Ovary (tissue), 9 donors: ENCODE measurements around the gene CCDC3. TPM values are rescaled to one million over a fixed set of nuclear protein-coding genes. Genes with fewer than 3 reads are reported as not detected.

Experiments used
- DNase-seq, 5 donors: peaks; one replicate each; pipeline ENCODE4 v3.0.0-alpha.2; 2019 to 2020
- H3K27ac ChIP-seq, 2 donors: fragments of 200-600 bp; one replicate each; pipeline versions ENCODE4 v1.5.1 to v1.8.0; 2019 to 2022
- H3K27me3 ChIP-seq: fragments of 200-600 bp; one replicate; pipeline ENCODE4 v1.8.0; 2022
- H3K36me3 ChIP-seq: fragments of 200-600 bp; sonication (generic); one replicate; pipeline ENCODE4 v1.5.1; 2019
- H3K4me1 ChIP-seq: one replicate; pipeline ENCODE4 v1.8.1; 2013; ENCODE audit warnings: mild to moderate bottlenecking, moderate library complexity; ENCODE audit not compliant: insufficient read depth
- H3K4me3 ChIP-seq: fragments of 200-600 bp; sonication (generic); one replicate; pipeline ENCODE4 v1.5.1; 2017
- H3K9me3 ChIP-seq, 2 donors: fragments of 200-600 bp in 1 of 2; sonication (generic) in 1 of 2; one replicate each; pipeline versions ENCODE4 v1.5.1 to v1.8.1; 2013 to 2019; ENCODE audit warnings: mild to moderate bottlenecking in 1 of 2, moderate library complexity in 1 of 2
- EP300 ChIP-seq: sonication (generic); formaldehyde crosslinking; IDR thresholded peaks from one replicate; pipeline ENCODE4 v1.6.1; 2017; ENCODE audit warnings: antibody characterized with exemption
- POLR2A ChIP-seq: fragments of 450-650 bp; IDR thresholded peaks from one replicate; pipeline ENCODE4 v1.6.1; 2017; ENCODE audit warnings: antibody characterized with exemption, mild to moderate bottlenecking, moderate library complexity
- WGBS, 3 donors: extraction: QIAGEN DNeasy Blood & Tissue Kit in 1 of 3; methylation state at CpG; one replicate each; pipeline versions ENCODE4 v1.1.5 to v1.1.7; 2013 to 2017; 5-methylcytosine and 5-hydroxymethylcytosine counted together
- intact Hi-C, 4 donors: fragments of 100-400 bp; cut with DNase I; formaldehyde crosslinking; loops; one replicate each; pipeline versions ENCODE4 v1.11.0 to v1.15.1; 2022 to 2023
- polyA plus RNA-seq, 2 donors: library from polyadenylated mRNA; stranded (reverse); fragments of 200-250 nt in 1 of 2; fragments of 350-450 nt in 1 of 2; fragmentation: Illumina TruSeq in 1 of 2; extraction: RNeasy Lipid Tissue Mini Kit (QIAGEN cat#74804) in 1 of 2; gene quantifications; one replicate each; pipeline ENCODE4 v1.2.3, GENCODE V29; 2013 to 2014
- total RNA-seq, 7 donors: library from RNA; depleted of rRNA in 2 of 7; stranded (reverse); fragments of >200 nt in 2 of 7; fragmentation: NEBNext Ultra II Directional in 3 of 7; extraction: Animal tissue kit (Norgen Biotek cat#: 25700) in 3 of 7; gene quantifications; one replicate each; pipeline versions ENCODE4 v1.1.0 to v1.2.4, GENCODE V29; 2016 to 2023
- TF ChIP-seq, protein P1 (sequence below), 3 donors: fragments of 450-650 bp in 2 of 3; fragments of 200-600 bp in 1 of 3; IDR thresholded peaks; one replicate each; pipeline versions ENCODE4 v1.5.1 to v1.8.0; 2016 to 2022; ENCODE audit warnings: antibody characterized with exemption in 3 of 3, mild to moderate bottlenecking in 1 of 3
- donor health status: DM: no; HTN: no; CAD: no; lungs with moderate emphysema.
- donor health status: DM: no; HTN: no; CAD: no.
- donor health status: Bipolar disorder and iron deficiency.
- donor health status: DM: yes; HTN: yes; CAD: no.
- donor health status: DM: no; HTN: no; CAD: no.
- donor health status: DM: yes; HTN: yes; CAD: no.

The CCDC3 gene
- total and polyA plus RNA-seq, 9 donors: 14.3 to 190 (median 53.7) TPM

DNA sequence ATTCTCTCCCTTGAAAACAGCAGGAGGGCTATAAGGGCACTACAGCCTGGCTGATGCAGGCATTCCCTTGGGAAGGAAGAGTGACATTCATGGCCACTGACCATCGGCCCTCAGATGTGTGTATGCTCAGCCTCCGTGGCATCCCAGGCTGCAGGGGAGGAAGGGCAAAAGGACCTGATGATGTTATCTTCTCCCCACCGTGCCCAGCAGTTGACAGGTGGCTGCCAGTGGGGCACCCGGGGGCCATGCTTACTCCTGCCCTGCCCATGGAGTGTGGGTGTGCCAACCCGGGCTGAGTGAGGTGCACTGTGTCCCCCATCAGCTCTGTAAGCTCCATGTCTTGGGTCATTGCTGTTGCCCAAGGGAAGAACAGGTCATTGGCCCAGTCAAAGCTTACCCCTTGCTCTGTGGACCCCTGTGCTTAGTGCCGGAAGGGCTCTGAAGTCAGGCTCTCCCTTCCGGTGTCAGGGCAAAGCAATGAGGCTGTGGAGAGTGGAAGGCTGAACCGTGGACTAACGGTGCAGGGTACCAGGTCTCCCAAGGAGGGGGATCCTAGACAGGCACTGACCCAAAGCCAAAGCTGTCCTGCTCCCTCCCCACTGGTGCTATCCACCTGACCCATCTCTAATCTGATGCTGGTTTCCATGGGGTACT is 92.2 kb downstream of the CCDC3 start:
- TF ChIP-seq EP300 (no peak), POLR2A (no peak)
- TF ChIP-seq, protein P1, sequence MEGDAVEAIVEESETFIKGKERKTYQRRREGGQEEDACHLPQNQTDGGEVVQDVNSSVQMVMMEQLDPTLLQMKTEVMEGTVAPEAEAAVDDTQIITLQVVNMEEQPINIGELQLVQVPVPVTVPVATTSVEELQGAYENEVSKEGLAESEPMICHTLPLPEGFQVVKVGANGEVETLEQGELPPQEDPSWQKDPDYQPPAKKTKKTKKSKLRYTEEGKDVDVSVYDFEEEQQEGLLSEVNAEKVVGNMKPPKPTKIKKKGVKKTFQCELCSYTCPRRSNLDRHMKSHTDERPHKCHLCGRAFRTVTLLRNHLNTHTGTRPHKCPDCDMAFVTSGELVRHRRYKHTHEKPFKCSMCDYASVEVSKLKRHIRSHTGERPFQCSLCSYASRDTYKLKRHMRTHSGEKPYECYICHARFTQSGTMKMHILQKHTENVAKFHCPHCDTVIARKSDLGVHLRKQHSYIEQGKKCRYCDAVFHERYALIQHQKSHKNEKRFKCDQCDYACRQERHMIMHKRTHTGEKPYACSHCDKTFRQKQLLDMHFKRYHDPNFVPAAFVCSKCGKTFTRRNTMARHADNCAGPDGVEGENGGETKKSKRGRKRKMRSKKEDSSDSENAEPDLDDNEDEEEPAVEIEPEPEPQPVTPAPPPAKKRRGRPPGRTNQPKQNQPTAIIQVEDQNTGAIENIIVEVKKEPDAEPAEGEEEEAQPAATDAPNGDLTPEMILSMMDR (IDR thresholded peaks at IDR 0.05): no peak
- no peak for DNase-seq
- intact Hi-C loops: loop anchor here in 3 of 4 donors (10.0 kb wide), 4 partner anchors 125 to 645 kb away; no protein-coding TSS in a partner anchor
- Histone ChIP-seq H3K4me3 (no peak overlapping the region), H3K4me1 (peaks cover 2% of the 10 kb centered on the region), H3K27ac (no peak overlapping the region), H3K36me3 (no peaks in the 10 kb centered on the region), H3K27me3 (no peaks in the 10 kb centered on the region), H3K9me3 (no peaks in the 10 kb centered on the region)
- 75 to 87% (median 86%) methylated on average over 9 of the region's 9 CpGs for WGBS, 3 donors

DNA sequence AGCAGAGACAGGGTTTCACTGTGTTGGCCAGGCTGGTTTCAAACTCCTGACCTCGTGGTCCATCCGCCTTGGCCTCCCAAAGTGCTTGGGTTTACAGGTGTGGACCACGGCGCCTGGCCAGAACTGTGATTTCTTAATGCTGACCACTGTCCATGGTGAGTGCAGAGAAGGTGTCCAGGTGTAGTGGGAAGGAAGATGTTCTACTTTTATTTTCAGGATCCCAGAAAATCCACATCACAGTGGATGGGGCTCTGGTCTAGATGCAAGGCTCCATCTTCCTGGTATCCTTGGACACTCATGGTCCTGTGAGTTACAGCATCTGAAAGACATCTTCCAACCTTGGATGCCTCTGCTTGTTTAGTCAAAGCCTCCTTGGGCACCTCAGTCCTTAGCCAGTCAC is 92.7 kb downstream of the CCDC3 start:
- Histone ChIP-seq H3K9me3 (no peaks in the 10 kb centered on the region), H3K27me3 (no peaks in the 10 kb centered on the region), H3K27ac (no peak overlapping the region), H3K36me3 (no peaks in the 10 kb centered on the region), H3K4me3 (no peak overlapping the region), H3K4me1 (peaks cover 2% of the 10 kb centered on the region)
- intact Hi-C loops: loop anchor here in 3 of 4 donors (10.0 kb wide), 4 partner anchors 124 to 644 kb away; no protein-coding TSS in a partner anchor
- WGBS, 3 donors: 97 to 98% (median 97%) methylated on average over 4 of the region's 4 CpGs
- DNase-seq: no peak
- TF ChIP-seq EP300: no peak
- TF ChIP-seq, protein P1 (IDR thresholded peaks at IDR 0.05): no peak
- no peak for TF ChIP-seq POLR2A

DNA sequence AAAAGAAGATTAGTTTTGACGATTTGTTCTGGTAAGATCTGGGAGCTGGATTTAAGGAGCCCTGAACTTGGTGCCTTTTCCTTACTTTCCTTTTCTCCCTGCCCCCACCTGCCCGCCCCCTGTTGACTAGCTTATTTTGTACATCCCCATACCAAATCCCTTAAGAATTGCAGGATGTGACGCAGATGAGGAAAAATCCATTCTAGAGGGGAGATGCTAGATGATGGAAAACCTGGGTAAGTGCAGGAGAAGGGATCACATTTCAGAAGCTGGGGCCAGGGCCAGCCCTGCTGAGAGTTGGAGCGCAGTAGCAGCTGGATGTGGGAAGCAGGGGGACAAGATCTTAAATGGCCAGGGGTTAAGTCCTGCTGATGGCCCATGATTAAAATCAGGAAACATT is 93.9 kb downstream of the CCDC3 start:
- Histone ChIP-seq H3K27ac (no peak overlapping the region), H3K4me1 (peaks cover 4% of the 10 kb centered on the region), H3K27me3 (no peaks in the 10 kb centered on the region), H3K4me3 (no peak overlapping the region), H3K36me3 (no peaks in the 10 kb centered on the region), H3K9me3 (no peaks in the 10 kb centered on the region)
- intact Hi-C loops: loop anchor here in 3 of 4 donors (10.0 kb wide), 4 partner anchors 123 to 643 kb away; no protein-coding TSS in a partner anchor
- DNase-seq: no peak
- no peak for TF ChIP-seq POLR2A
- TF ChIP-seq, protein P1 (IDR thresholded peaks at IDR 0.05): no peak
- TF ChIP-seq EP300: no peak
- WGBS, 3 donors: 74 to 88% (median 81%) methylated on average over 4 of the region's 4 CpGs

DNA sequence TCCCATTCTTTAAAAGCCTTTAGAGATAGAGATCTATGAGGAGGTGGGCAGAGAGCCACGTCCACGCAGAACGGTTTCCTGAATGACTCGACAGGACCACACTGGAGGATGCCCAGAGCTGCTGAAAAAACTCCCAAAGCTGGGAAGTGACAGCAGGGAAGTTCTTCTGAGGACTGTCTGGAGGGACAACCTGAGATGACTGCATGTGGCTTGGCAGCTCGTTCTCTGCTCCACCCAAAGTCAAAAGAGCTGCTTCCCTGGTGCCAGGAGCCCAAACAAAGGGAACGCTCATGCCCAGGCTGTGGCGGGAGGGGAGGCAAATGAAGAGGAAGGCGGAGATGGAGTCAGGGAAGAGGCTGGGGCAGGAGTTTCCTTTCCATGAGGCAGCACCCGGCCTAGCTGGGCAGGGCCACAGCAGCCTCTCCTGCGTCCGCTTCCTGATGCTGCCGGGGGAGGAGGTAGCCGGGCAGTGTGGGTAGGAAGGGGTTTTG is 95.4 kb downstream of the CCDC3 start:
- TF ChIP-seq, protein P1 (IDR thresholded peaks at IDR 0.05): no peak
- TF ChIP-seq POLR2A: no peak
- no peak for TF ChIP-seq EP300
- Histone ChIP-seq H3K36me3 (no peaks in the 10 kb centered on the region), H3K27me3 (no peaks in the 10 kb centered on the region), H3K4me3 (no peak overlapping the region), H3K4me1 (peaks cover 6% of the 10 kb centered on the region), H3K9me3 (no peaks in the 10 kb centered on the region), H3K27ac (no peak overlapping the region)
- 91 to 94% (median 93%) methylated on average over 13 of the region's 13 CpGs for WGBS, 3 donors
- peak in 1 of 5 donors; percentile 17 for DNase-seq
- intact Hi-C loops: loop anchor here in 3 of 4 donors (10.0 kb wide), 4 partner anchors 121 to 641 kb away; no protein-coding TSS in a partner anchor
